22Rv1 (cell line): Measurements from ENCODE around the gene FHIP1A.
"Not testable (repeated sequence)": the region's sequence is repeated elsewhere in the genome, so short reads cannot be mapped to it uniquely, and the experiment has no call there.

Experiments
- H3K27ac ChIP-seq: fragments of 450-650 bp; 2 replicates; pipeline ENCODE4 v1.5.1; 2017
- ZFX ChIP-seq: fragments of 450-650 bp; IDR thresholded peaks from 2 replicates; pipeline ENCODE4 v1.6.1; 2017; ENCODE audit warnings: antibody characterized with exemption, borderline replicate concordance
- TF ChIP-seq, protein P1 (sequence below): fragments of 450-650 bp; IDR thresholded peaks from 2 replicates; pipeline ENCODE4 v1.5.1; 2017; ENCODE audit warnings: mild to moderate bottlenecking

The FHIP1A gene

GRCh38 chr4:151408630-151409469 is at the start of gene FHIP1A:
FHIP1A (plus strand) TSS chr4:151409176; CDS start chr4:151566260, 157,084 bp downstream.
- peak within 1 kb of the TSS; percentile 97 for H3K27ac ChIP-seq
- no peak for TF ChIP-seq ZFX
- TF ChIP-seq, protein P1, sequence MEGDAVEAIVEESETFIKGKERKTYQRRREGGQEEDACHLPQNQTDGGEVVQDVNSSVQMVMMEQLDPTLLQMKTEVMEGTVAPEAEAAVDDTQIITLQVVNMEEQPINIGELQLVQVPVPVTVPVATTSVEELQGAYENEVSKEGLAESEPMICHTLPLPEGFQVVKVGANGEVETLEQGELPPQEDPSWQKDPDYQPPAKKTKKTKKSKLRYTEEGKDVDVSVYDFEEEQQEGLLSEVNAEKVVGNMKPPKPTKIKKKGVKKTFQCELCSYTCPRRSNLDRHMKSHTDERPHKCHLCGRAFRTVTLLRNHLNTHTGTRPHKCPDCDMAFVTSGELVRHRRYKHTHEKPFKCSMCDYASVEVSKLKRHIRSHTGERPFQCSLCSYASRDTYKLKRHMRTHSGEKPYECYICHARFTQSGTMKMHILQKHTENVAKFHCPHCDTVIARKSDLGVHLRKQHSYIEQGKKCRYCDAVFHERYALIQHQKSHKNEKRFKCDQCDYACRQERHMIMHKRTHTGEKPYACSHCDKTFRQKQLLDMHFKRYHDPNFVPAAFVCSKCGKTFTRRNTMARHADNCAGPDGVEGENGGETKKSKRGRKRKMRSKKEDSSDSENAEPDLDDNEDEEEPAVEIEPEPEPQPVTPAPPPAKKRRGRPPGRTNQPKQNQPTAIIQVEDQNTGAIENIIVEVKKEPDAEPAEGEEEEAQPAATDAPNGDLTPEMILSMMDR, result peak; percentile 39

- no peak overlapping the region for H3K27ac ChIP-seq
- TF ChIP-seq ZFX, result no peak
- TF ChIP-seq, protein P1, result no peak
Observed at GRCh38 chr4:151359576-151359975, 49.4 kb upstream of the FHIP1A start.

DNA sequence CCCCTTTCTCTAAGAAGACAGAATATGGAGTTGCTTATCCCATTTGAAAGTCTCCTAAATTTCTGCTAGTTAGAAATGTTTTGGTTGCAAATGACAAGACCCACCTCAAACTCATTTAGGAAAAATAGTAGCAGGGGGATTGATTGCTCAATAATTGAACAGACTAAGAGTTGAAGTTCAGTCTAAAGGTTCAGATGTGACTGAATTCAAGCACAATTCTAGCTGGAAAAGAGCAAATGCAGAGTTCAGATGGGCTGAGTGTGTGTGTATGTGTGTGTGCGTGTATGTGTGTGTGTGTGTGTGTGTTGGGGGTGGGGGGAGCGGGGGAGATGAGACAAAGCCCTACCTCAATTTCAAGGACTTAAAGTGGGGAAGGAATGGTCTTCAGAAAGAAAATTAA is 47.9 kb upstream of the FHIP1A start:
- TF ChIP-seq, protein P1, result no peak
- TF ChIP-seq ZFX, result no peak
- H3K27ac ChIP-seq, result no peak overlapping the region

- TF ChIP-seq ZFX, result no peak
- TF ChIP-seq, protein P1, result no peak
- H3K27ac ChIP-seq, result no peak overlapping the region
Observed at GRCh38 chr4:151361966-151362365, 47.0 kb upstream of the FHIP1A start.

- no peak overlapping the region for H3K27ac ChIP-seq
- no peak for TF ChIP-seq ZFX
- TF ChIP-seq, protein P1, result peak; percentile 99
Observed at GRCh38 chr4:151362404-151363164, 46.4 kb upstream of the FHIP1A start.

DNA sequence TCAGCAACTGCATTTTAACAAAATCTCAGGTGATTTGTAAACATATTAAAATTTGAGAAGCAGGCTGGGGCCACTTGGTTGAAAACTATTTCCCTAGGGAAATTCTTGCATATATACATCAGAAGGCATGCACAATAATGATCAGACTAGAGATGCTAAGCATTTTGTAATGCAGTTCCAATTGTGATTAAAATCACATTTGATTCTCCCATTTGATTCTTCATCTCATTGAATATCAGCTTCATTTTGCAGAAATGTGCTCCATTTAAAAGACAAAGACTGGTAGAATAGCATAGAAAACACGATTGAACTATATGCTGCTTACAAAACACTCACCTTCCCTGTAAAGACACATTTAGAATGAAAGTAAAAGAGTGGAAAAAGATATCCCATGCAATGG is 32.4 kb upstream of the FHIP1A start:
- no peak for TF ChIP-seq ZFX
- TF ChIP-seq, protein P1, result no peak
- H3K27ac ChIP-seq, result no peak overlapping the region

- H3K27ac ChIP-seq, result no peak overlapping the region
- TF ChIP-seq, protein P1, result no peak
- TF ChIP-seq ZFX, result no peak
Observed at GRCh38 chr4:151389311-151389710, 19.7 kb upstream of the FHIP1A start.

- not testable (repeated sequence) for H3K27ac ChIP-seq
Observed at GRCh38 chr4:151389799-151390198, 19.2 kb upstream of the FHIP1A start.
